LNCAP (cell line): ENCODE results near the gene SLC34A3.

Experiments
- CTCF ChIP-seq: fragments of 450-650 bp; IDR thresholded peaks from 2 replicates; pipeline ENCODE4 v1.5.1; 2017; ENCODE audit warnings: mild to moderate bottlenecking

The SLC34A3 gene

GRCh38 chr9:137272241-137273094, 41.8 kb downstream of the SLC34A3 start:
- TF ChIP-seq CTCF, result no peak

GRCh38 chr9:137273095-137273490, 42.4 kb downstream of the SLC34A3 start:
- TF ChIP-seq CTCF, result no peak

GRCh38 chr9:137273611-137274320, 43.1 kb downstream of the SLC34A3 start:
- no peak for TF ChIP-seq CTCF

- no peak for TF ChIP-seq CTCF
These were observed 44.5 kb downstream of the SLC34A3 start for GRCh38 chr9:137275203-137275587.

GRCh38 chr9:137275588-137276472, 45.1 kb downstream of the SLC34A3 start:
- no peak for TF ChIP-seq CTCF

- TF ChIP-seq CTCF, result no peak
These were observed 46.0 kb downstream of the SLC34A3 start for GRCh38 chr9:137276473-137277328.
